Measurements from ENCODE around the gene SCYL1. TPM values are rescaled to one million over a fixed set of nuclear protein-coding genes. Genes with fewer than 3 reads are reported as not detected.

Gene SCYL1
- total and polyA plus RNA-seq, 2 experiments from 2014 or later, result 83.9 to 167 TPM

- Histone ChIP-seq H3K4me2 (peak overlapping the region; percentile 54), H3K9me2 (replicated peaks; ENCODE audit: insufficient read depth) (no peaks in the 10 kb centered on the region), H3K79me2 (peaks cover 55% of the 10 kb centered on the region), H3K4me3 (no peak overlapping the region), H4K20me1 (ENCODE audit: insufficient read depth, poor library complexity, severe bottlenecking) (no peaks in the 10 kb centered on the region), H3K9me3 (ENCODE audit: low read depth) (no peaks in the 10 kb centered on the region), H2AFZ (no peak overlapping the region), H3K36me3 (replicated peaks; ENCODE audit: insufficient read depth, low read depth) (no peaks in the 10 kb centered on the region), H3K27ac (peak overlapping the region; percentile 96), H3K4me1 (ENCODE audit: insufficient read depth) (peaks cover 93% of the 10 kb centered on the region), H3K27me3 (no peaks in the 10 kb centered on the region)
- TF ChIP-seq, protein P1, sequence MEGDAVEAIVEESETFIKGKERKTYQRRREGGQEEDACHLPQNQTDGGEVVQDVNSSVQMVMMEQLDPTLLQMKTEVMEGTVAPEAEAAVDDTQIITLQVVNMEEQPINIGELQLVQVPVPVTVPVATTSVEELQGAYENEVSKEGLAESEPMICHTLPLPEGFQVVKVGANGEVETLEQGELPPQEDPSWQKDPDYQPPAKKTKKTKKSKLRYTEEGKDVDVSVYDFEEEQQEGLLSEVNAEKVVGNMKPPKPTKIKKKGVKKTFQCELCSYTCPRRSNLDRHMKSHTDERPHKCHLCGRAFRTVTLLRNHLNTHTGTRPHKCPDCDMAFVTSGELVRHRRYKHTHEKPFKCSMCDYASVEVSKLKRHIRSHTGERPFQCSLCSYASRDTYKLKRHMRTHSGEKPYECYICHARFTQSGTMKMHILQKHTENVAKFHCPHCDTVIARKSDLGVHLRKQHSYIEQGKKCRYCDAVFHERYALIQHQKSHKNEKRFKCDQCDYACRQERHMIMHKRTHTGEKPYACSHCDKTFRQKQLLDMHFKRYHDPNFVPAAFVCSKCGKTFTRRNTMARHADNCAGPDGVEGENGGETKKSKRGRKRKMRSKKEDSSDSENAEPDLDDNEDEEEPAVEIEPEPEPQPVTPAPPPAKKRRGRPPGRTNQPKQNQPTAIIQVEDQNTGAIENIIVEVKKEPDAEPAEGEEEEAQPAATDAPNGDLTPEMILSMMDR (IDR thresholded peaks at IDR 0.05; ENCODE audit: poor library complexity), result no peak
- no peak for TF ChIP-seq EZH2 (IDR thresholded peaks at IDR 0.05; ENCODE audit: borderline replicate concordance)
- no peak for TF ChIP-seq EZH2phosphoT487 (IDR thresholded peaks at IDR 0.05; ENCODE audit: low read depth, severe bottlenecking, unreplicated experiment)
- DNase-seq (ENCODE audit: low spot score), result no peak
- WGBS (ENCODE audit: low lambda C conversion rate, missing lambda C conversion rate), result 82% methylated on average over 3 of the region's 3 CpGs
Measured at GRCh38 chr11:65491163-65491465, 33.8 kb upstream of the SCYL1 start.

- WGBS (ENCODE audit: low lambda C conversion rate, missing lambda C conversion rate), result 46% methylated on average over 17 of the region's 17 CpGs
- TF ChIP-seq, protein P1 (IDR thresholded peaks at IDR 0.05; ENCODE audit: poor library complexity), result no peak
- TF ChIP-seq EZH2 (IDR thresholded peaks at IDR 0.05; ENCODE audit: borderline replicate concordance), result no peak
- no peak for TF ChIP-seq EZH2phosphoT487 (IDR thresholded peaks at IDR 0.05; ENCODE audit: low read depth, severe bottlenecking, unreplicated experiment)
- Histone ChIP-seq H3K4me3 (no peak overlapping the region), H3K9me2 (replicated peaks; ENCODE audit: insufficient read depth) (no peaks in the 10 kb centered on the region), H4K20me1 (ENCODE audit: insufficient read depth, poor library complexity, severe bottlenecking) (no peaks in the 10 kb centered on the region), H3K27ac (peak overlapping the region; percentile 96), H2AFZ (no peak overlapping the region), H3K36me3 (replicated peaks; ENCODE audit: insufficient read depth, low read depth) (no peaks in the 10 kb centered on the region), H3K27me3 (no peaks in the 10 kb centered on the region), H3K4me2 (peak overlapping the region; percentile 54), H3K9me3 (ENCODE audit: low read depth) (no peaks in the 10 kb centered on the region), H3K4me1 (ENCODE audit: insufficient read depth) (peaks cover 93% of the 10 kb centered on the region), H3K79me2 (peaks cover 55% of the 10 kb centered on the region)
- peak; percentile 90 for DNase-seq (ENCODE audit: low spot score)
Measured at GRCh38 chr11:65491614-65492386, 33.1 kb upstream of the SCYL1 start.

GRCh38 chr11:65492387-65492636 is 32.6 kb upstream of the SCYL1 start:
- 90% methylated on average over 4 of the region's 4 CpGs for WGBS (ENCODE audit: low lambda C conversion rate, missing lambda C conversion rate)
- H3K79me2 ChIP-seq, result peaks cover 56% of the 10 kb centered on the region
- peaks cover 92% of the 10 kb centered on the region for H3K4me1 ChIP-seq (ENCODE audit: insufficient read depth)

More at GRCh38 chr11:65492387-65492636, 32.6 kb upstream of the SCYL1 start:
- TF ChIP-seq EZH2phosphoT487 (IDR thresholded peaks at IDR 0.05; ENCODE audit: low read depth, severe bottlenecking, unreplicated experiment), result no peak
- TF ChIP-seq EZH2 (IDR thresholded peaks at IDR 0.05; ENCODE audit: borderline replicate concordance), result no peak
- TF ChIP-seq, protein P1 (IDR thresholded peaks at IDR 0.05; ENCODE audit: poor library complexity), result no peak
- no peaks in the 10 kb centered on the region for H3K27me3 ChIP-seq
- H2AFZ ChIP-seq, result no peak overlapping the region
- no peak for DNase-seq (ENCODE audit: low spot score)
- H4K20me1 ChIP-seq (ENCODE audit: insufficient read depth, poor library complexity, severe bottlenecking), result no peaks in the 10 kb centered on the region
- peak overlapping the region; percentile 96 for H3K27ac ChIP-seq
- H3K4me3 ChIP-seq, result no peak overlapping the region
- no peaks in the 10 kb centered on the region for H3K9me2 ChIP-seq (replicated peaks; ENCODE audit: insufficient read depth)
- H3K36me3 ChIP-seq (replicated peaks; ENCODE audit: insufficient read depth, low read depth), result no peaks in the 10 kb centered on the region
- H3K9me3 ChIP-seq (ENCODE audit: low read depth), result no peaks in the 10 kb centered on the region
- H3K4me2 ChIP-seq, result peak overlapping the region; percentile 54

Measured in hepatocyte (in vitro differentiated cells).